H1 (cell line): ENCODE measurements around the gene DPH1. TPM values are rescaled to one million over a fixed set of nuclear protein-coding genes. Genes with fewer than 3 reads are reported as not detected.
A peak's percentile ranks its signal among the peaks of the same experiment; 100 is the strongest.

Experiments
- CTCF ChIA-PET: fragments of 300-600 bp; sonication (Branson Sonifier 250); formaldehyde crosslinking; loops from one replicate; lab custom pipeline; 2021; ENCODE audit not compliant: partially characterized antibody; lab: Charles Lee
- POLR2A ChIA-PET: fragments of 300-600 bp; sonication (Branson Sonifier 250); formaldehyde crosslinking; loops from one replicate; lab custom pipeline; 2021; ENCODE audit warnings: inconsistent platforms; ENCODE audit not compliant: partially characterized antibody; lab: Charles Lee
- DNase-seq, 2 experiments: peaks; one replicate each; pipeline versions ENCODE4 v3.0.0 to v3.0.0-alpha.2; 2010 to 2022; ENCODE audit warnings: low spot score in 2 of 2, low read depth in 1 of 2, mixed read lengths in 1 of 2
- FAIRE-seq: peaks from 2 replicates; lab custom pipeline; 2011; peaks lifted over from hg19 to GRCh38; lab: Jason Lieb, UNC
- H2AFZ ChIP-seq: 2 replicates; pipeline ENCODE4 v1.8.1; 2012; ENCODE audit warnings: low read length, inconsistent platforms
- H2AK5ac ChIP-seq: 2 replicates; pipeline ENCODE4 v1.6.1; 2013; ENCODE audit warnings: low read depth, low read length
- H2BK120ac ChIP-seq: replicated peaks from 2 replicates; pipeline ENCODE3; 2013; ENCODE audit warnings: low read depth, low read length, inconsistent platforms
- H2BK12ac ChIP-seq: 2 replicates; pipeline ENCODE4 v1.6.1; 2013; ENCODE audit warnings: low read depth, low read length
- H2BK15ac ChIP-seq: 2 replicates; pipeline ENCODE4 v1.6.1; 2013; ENCODE audit warnings: low read length
- H2BK20ac ChIP-seq: 2 replicates; pipeline ENCODE4 v1.6.1; 2013; ENCODE audit warnings: low read length
- H2BK5ac ChIP-seq: 2 replicates; pipeline ENCODE4 v1.6.1; 2013; ENCODE audit warnings: low read depth, low read length
- H3K14ac ChIP-seq: 2 replicates; pipeline ENCODE4 v1.6.1; 2013; ENCODE audit warnings: inconsistent platforms; ENCODE audit not compliant: insufficient read length
- H3K18ac ChIP-seq: 2 replicates; pipeline ENCODE4 v1.6.1; 2013; ENCODE audit warnings: low read length; ENCODE audit errors: extremely low read depth
- H3K23ac ChIP-seq: 2 replicates; pipeline ENCODE4 v1.6.1; 2013; ENCODE audit warnings: inconsistent platforms; ENCODE audit not compliant: insufficient read length
- H3K23me2 ChIP-seq: 2 replicates; pipeline ENCODE4 v1.6.1; 2013; ENCODE audit warnings: low read depth, low read length
- H3K27ac ChIP-seq: 2 replicates; pipeline ENCODE4 v1.6.1; 2011; ENCODE audit warnings: low read depth, low read length, inconsistent platforms
- H3K27me3 ChIP-seq, 4 experiments: replicated peaks in 1 of 4; 1 replicate in 1 of 4; 2 replicates in 3 of 4; pipeline versions ENCODE4 v1.6.1 to v1.8.1; 2011 to 2013; ENCODE audit warnings: low read length in 3 of 4, mild to moderate bottlenecking in 3 of 4, inconsistent platforms in 2 of 4, mixed read lengths in 2 of 4, moderate library complexity in 1 of 4; ENCODE audit not compliant: control insufficient read depth in 3 of 4, insufficient read depth in 3 of 4; ENCODE audit errors: extremely low read depth in 1 of 4
- H3K36me3 ChIP-seq, 4 experiments: 2 replicates each; pipeline versions ENCODE4 v1.6.1 to v1.8.1; 2011 to 2013; ENCODE audit warnings: mild to moderate bottlenecking in 4 of 4, low read length in 3 of 4, moderate library complexity in 2 of 4, control low read depth in 1 of 4, inconsistent platforms in 1 of 4; ENCODE audit not compliant: insufficient read depth in 4 of 4, control insufficient read depth in 2 of 4
- H3K4ac ChIP-seq: replicated peaks from 2 replicates; pipeline ENCODE3; 2013; ENCODE audit warnings: low read length, low read depth, mixed read lengths, inconsistent platforms; ENCODE audit not compliant: insufficient read length
- H3K4me1 ChIP-seq, 4 experiments: replicated peaks in 1 of 4; 1 replicate in 1 of 4; 2 replicates in 3 of 4; pipeline versions ENCODE4 v1.6.1 to v1.8.1; 2011 to 2013; ENCODE audit warnings: low read length in 3 of 4, inconsistent platforms in 2 of 4, mixed read lengths in 1 of 4; ENCODE audit not compliant: insufficient read depth in 4 of 4, control insufficient read depth in 3 of 4
- H3K4me2 ChIP-seq, 2 experiments: 2 replicates each; pipeline versions ENCODE4 v1.6.1 to v1.8.1; 2011 to 2013; ENCODE audit warnings: low read depth in 2 of 2, low read length in 2 of 2, control low read depth in 1 of 2, inconsistent platforms in 1 of 2, mild to moderate bottlenecking in 1 of 2; ENCODE audit not compliant: insufficient read depth in 1 of 2
- H3K4me3 ChIP-seq, 4 experiments: fragments of 200-600, 300-600 bp in 1 of 4; sonication (generic), shearing (Covaris generic), sonication (Bioruptor Twin) in 1 of 4; 2 replicates each; pipeline versions ENCODE4 v1.5.1 to v1.8.1; 2011 to 2016; ENCODE audit warnings: low read length in 4 of 4, low read depth in 3 of 4, control low read depth in 2 of 4, inconsistent platforms in 2 of 4, mild to moderate bottlenecking in 2 of 4, mixed read lengths in 1 of 4, moderate library complexity in 1 of 4; ENCODE audit not compliant: insufficient read depth in 2 of 4; ENCODE audit errors: extremely low read depth in 1 of 4
- H3K56ac ChIP-seq: replicated peaks from 2 replicates; pipeline ENCODE3; 2013; ENCODE audit warnings: low read depth, mild to moderate bottlenecking, mixed read lengths, low read length, inconsistent platforms; ENCODE audit not compliant: insufficient read length
- H3K79me1 ChIP-seq: 2 replicates; pipeline ENCODE4 v1.6.1; 2013; ENCODE audit warnings: low read depth, low read length, control low read depth
- H3K79me2 ChIP-seq, 2 experiments: 2 replicates each; pipeline versions ENCODE4 v1.6.1 to v1.8.1; 2012 to 2013; ENCODE audit warnings: low read length in 2 of 2, mild to moderate bottlenecking in 2 of 2, inconsistent platforms in 1 of 2; ENCODE audit not compliant: insufficient read depth in 2 of 2, control insufficient read depth in 1 of 2
- H3K9ac ChIP-seq, 4 experiments: replicated peaks in 1 of 4; 1 replicate in 1 of 4; 2 replicates in 3 of 4; pipeline versions ENCODE4 v1.6.1 to v1.8.1; 2011 to 2013; ENCODE audit warnings: low read depth in 3 of 4, low read length in 3 of 4, control low read depth in 2 of 4, mild to moderate bottlenecking in 2 of 4, moderate library complexity in 2 of 4, inconsistent platforms in 1 of 4; ENCODE audit errors: extremely low read depth in 1 of 4
- H3K9me3 ChIP-seq, 2 experiments: 2 replicates each; pipeline versions ENCODE4 v1.6.1 to v1.8.1; 2012 to 2013; ENCODE audit warnings: mild to moderate bottlenecking in 2 of 2, moderate library complexity in 2 of 2, control low read depth in 1 of 2, inconsistent platforms in 1 of 2, low read depth in 1 of 2, low read length in 1 of 2, mixed read lengths in 1 of 2; ENCODE audit not compliant: insufficient read depth in 2 of 2
- H4K20me1 ChIP-seq, 2 experiments: replicated peaks in 1 of 2; 2 replicates each; pipeline versions ENCODE3 to v1.8.1; 2011 to 2013; ENCODE audit warnings: inconsistent platforms in 2 of 2, low read length in 2 of 2, mild to moderate bottlenecking in 1 of 2; ENCODE audit not compliant: insufficient read depth in 2 of 2, control insufficient read depth in 1 of 2
- H4K5ac ChIP-seq: 2 replicates; pipeline ENCODE4 v1.6.1; 2013; ENCODE audit warnings: low read length, low read depth, mixed read lengths, inconsistent platforms; ENCODE audit not compliant: insufficient read length
- H4K8ac ChIP-seq: 2 replicates; pipeline ENCODE4 v1.8.0; 2013; ENCODE audit warnings: mild to moderate bottlenecking, moderate library complexity, low read length, inconsistent platforms; ENCODE audit not compliant: insufficient read depth; ENCODE audit errors: extremely low read depth
- H4K91ac ChIP-seq: replicated peaks from 2 replicates; pipeline ENCODE3; 2013; ENCODE audit warnings: low read length, mixed read lengths, inconsistent platforms; ENCODE audit not compliant: insufficient read length
- CTCF ChIP-seq, 3 experiments: IDR thresholded peaks; 1 replicate in 2 of 3; 2 replicates in 1 of 3; pipeline versions ENCODE4 v1.5.1 to v1.6.1; 2011; ENCODE audit warnings: low read length in 3 of 3, mild to moderate bottlenecking in 3 of 3, inconsistent platforms in 2 of 3, low read depth in 1 of 3, moderate library complexity in 1 of 3; ENCODE audit not compliant: insufficient read depth in 1 of 3; ENCODE audit errors: control extremely low read depth in 1 of 3
- FOSL1 ChIP-seq: IDR thresholded peaks from 2 replicates; pipeline ENCODE4 v1.6.1; 2011; ENCODE audit warnings: mild to moderate bottlenecking, low read depth, low read length, moderate library complexity; ENCODE audit not compliant: insufficient read depth
- RAD21 ChIP-seq, 2 experiments: IDR thresholded peaks in 1 of 2; conservative IDR thresholded peaks in 1 of 2; 2 replicates each; pipeline ENCODE4 v1.6.1; 2011; ENCODE audit warnings: low read depth in 2 of 2, low read length in 2 of 2, improper control_type of control experiment in 1 of 2, inconsistent platforms in 1 of 2, mild to moderate bottlenecking in 1 of 2, moderate library complexity in 1 of 2
- RBBP5 ChIP-seq: IDR thresholded peaks from 2 replicates; pipeline ENCODE4 v1.7.1; 2012; ENCODE audit warnings: low read depth, mild to moderate bottlenecking, inconsistent platforms, low read length, moderate library complexity, borderline replicate concordance
- RFX5 ChIP-seq: IDR thresholded peaks from 2 replicates; pipeline ENCODE4 v1.6.1; 2011; ENCODE audit warnings: low read depth, low read length, improper control_type of control experiment, borderline replicate concordance
- TAF1 ChIP-seq: IDR thresholded peaks from 2 replicates; pipeline ENCODE4 v1.6.1; 2011; ENCODE audit warnings: mild to moderate bottlenecking, low read depth, low read length
- TBP ChIP-seq: IDR thresholded peaks from 2 replicates; pipeline ENCODE4 v1.6.1; 2011; ENCODE audit warnings: low read depth, low read length, improper control_type of control experiment
- WGBS, 2 experiments: shearing (Covaris generic) in 1 of 2; methylation state at CpG; one replicate each; pipeline versions ENCODE4 v1.1.6 to v1.1.7; 2013 to 2015; ENCODE audit warnings: low lambda C conversion rate in 2 of 2, mixed read lengths in 2 of 2, inconsistent platforms in 1 of 2, low coverage in 1 of 2, missing lambda C conversion rate in 1 of 2; ENCODE audit not compliant: insufficient replicate concordance in 2 of 2, insufficient coverage in 1 of 2, insufficient read length in 1 of 2; ENCODE audit errors: extremely low coverage in 1 of 2, missing lambda C conversion rate in 1 of 2; 5-methylcytosine and 5-hydroxymethylcytosine counted together
- polyA plus RNA-seq, 7 experiments: library from polyadenylated mRNA; depleted of rRNA in 3 of 7; stranded (reverse) in 5 of 7; unstranded in 2 of 7; fragments of >200 nt in 5 of 7; fragments of 200-250 nt in 2 of 7; gene quantifications; 1 replicate in 5 of 7; 2 replicates in 1 of 7; 4 replicates in 1 of 7; pipeline versions ENCODE4 v1.2.1 to v1.2.3, GENCODE V29; 2011 to 2013; ENCODE audit warnings: missing spikeins in 2 of 7, mixed read lengths in 2 of 7
- total RNA-seq: library from RNA; stranded (reverse); fragmentation: NEBNext Ultra II Directional; extraction: Animal tissue kit (Norgen Biotek cat#: 25700); gene quantifications from 2 replicates; pipeline ENCODE4 v1.2.1, GENCODE V29; 2021
- TF ChIP-seq, protein P1 (sequence below): IDR thresholded peaks from 2 replicates; pipeline ENCODE4 v1.6.1; 2011; ENCODE audit warnings: low read depth, mild to moderate bottlenecking, low read length; ENCODE audit not compliant: insufficient read depth

DPH1 gene
- total and polyA plus RNA-seq, 2 of the 8 experiments (the other 6 are each of a cell fraction or from before 2014, with no cell fraction given): 24.9 to 30.0 TPM

- no peak overlapping the region for H4K5ac ChIP-seq
- no peaks in the 10 kb centered on the region for H3K9me3 ChIP-seq
- no peak for DNase-seq
- no peak overlapping the region for H4K8ac ChIP-seq
- peaks cover 6% of the 10 kb centered on the region; the same call in 1 of the 2 replicates for H3K23me2 ChIP-seq
- WGBS, 2 experiments: 29% methylated on average over 10 of the region's 10 CpGs; no CpG with 5 or more reads in 1 of the 2 experiments
- no peak overlapping the region for H3K27ac ChIP-seq
- H3K9ac ChIP-seq: no peak overlapping the region
- no peak overlapping the region for H4K91ac ChIP-seq
- H3K18ac ChIP-seq: no peak overlapping the region
- 0 out of 2 replicates have a peak, but pooled peaks have one; percentile 26 for TF ChIP-seq TAF1
- TF ChIP-seq RAD21 (IDR thresholded peaks at IDR 0.05 in 1 of 2, conservative IDR thresholded peaks at IDR 0.05 in 1 of 2; ENCODE audit: low read depth in 2 of 2, low read length in 2 of 2): peak; percentile 82 to 83
- TF ChIP-seq, protein P1, sequence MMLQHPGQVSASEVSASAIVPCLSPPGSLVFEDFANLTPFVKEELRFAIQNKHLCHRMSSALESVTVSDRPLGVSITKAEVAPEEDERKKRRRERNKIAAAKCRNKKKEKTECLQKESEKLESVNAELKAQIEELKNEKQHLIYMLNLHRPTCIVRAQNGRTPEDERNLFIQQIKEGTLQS: 0 out of 2 replicates have a peak, but pooled peaks have one; percentile 8
- TF ChIP-seq TBP: no peak
- TF ChIP-seq CTCF (IDR thresholded peaks at IDR 0.05; ENCODE audit: control extremely low read depth in 1 of 3, insufficient read depth in 1 of 3, low read depth in 1 of 3, low read length in 3 of 3): peak; percentile 62 to 88 (median 66)
- TF ChIP-seq RFX5: no peak
- no peak for TF ChIP-seq RBBP5
- TF ChIP-seq FOSL1: no peak
- H4K20me1 ChIP-seq: peaks cover 0 to 6% of the 10 kb centered on the region in 2 experiments
- H2BK5ac ChIP-seq: no peak overlapping the region
- H3K23ac ChIP-seq: no peak overlapping the region
- H3K4me1 ChIP-seq: peaks cover 2 to 4% (median 4%) of the 10 kb centered on the region in 4 experiments; a peak in 5 of 7 replicates
- H2AFZ ChIP-seq: no peak overlapping the region
- H3K27me3 ChIP-seq: peaks cover 38 to 41% (median 39%) of the 10 kb centered on the region in 4 experiments
- peak overlapping the region; percentile 74 to 98 (median 92) for H3K4me3 ChIP-seq
- no peak overlapping the region for H2BK120ac ChIP-seq
- POLR2A ChIA-PET: interaction anchor here (1.1 kb wide), 1 partner anchor 9 kb away, joined by 3 read pairs; no protein-coding TSS in a partner anchor
- no peak overlapping the region for H2AK5ac ChIP-seq
- CTCF ChIA-PET: interaction anchor here (0.8 to 4.4 kb wide), 8 partner anchors 11 to 201 kb away, joined by 3 to 15 read pairs (median 4); partner anchors contain the start of gene OVCA2
- H2BK20ac ChIP-seq: no peak overlapping the region
- no peak overlapping the region for H3K14ac ChIP-seq
- FAIRE-seq: no peak
- H2BK12ac ChIP-seq: no peak overlapping the region
- H3K56ac ChIP-seq: no peak overlapping the region
- H3K4me2 ChIP-seq: peak overlapping the region; percentile 55 to 76
- H3K36me3 ChIP-seq: no peaks in the 10 kb centered on the region
- 0 out of 2 replicates have a peak overlapping the region, but pooled peaks have one; percentile 29 for H2BK15ac ChIP-seq
- no peaks in the 10 kb centered on the region for H3K79me1 ChIP-seq
- no peak overlapping the region for H3K4ac ChIP-seq
- no peaks in the 10 kb centered on the region for H3K79me2 ChIP-seq
These were observed 818 bp downstream of the DPH1 start for GRCh38 chr17:2030779-2031163.
